ENCODE data around the gene LRRC37B.
"Not testable (repeated sequence)": the region's sequence is repeated elsewhere in the genome, so short reads cannot be mapped to it uniquely, and the experiment has no call there.

Gene LRRC37B

DNA sequence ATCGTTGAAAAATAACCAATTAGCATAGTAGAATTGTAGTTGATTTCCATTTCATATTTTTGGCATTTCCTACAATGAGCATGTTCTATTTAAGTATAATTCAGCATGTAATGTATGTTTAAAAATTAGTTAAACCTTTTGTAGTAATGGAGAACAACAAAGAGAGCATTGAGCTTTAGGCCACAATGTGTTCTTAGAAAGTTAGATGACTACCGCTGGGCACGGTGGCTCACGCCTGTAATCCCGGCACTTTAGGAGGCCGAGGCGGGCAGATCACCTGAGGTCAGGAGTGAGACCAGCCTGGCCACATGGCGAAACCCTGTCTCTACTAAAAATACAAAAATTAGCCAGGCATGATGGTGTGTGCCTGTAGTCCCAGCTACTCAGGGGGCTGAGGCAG is 93.1 kb downstream of the LRRC37B start:
- not testable (repeated sequence) for DNase-seq

DNA sequence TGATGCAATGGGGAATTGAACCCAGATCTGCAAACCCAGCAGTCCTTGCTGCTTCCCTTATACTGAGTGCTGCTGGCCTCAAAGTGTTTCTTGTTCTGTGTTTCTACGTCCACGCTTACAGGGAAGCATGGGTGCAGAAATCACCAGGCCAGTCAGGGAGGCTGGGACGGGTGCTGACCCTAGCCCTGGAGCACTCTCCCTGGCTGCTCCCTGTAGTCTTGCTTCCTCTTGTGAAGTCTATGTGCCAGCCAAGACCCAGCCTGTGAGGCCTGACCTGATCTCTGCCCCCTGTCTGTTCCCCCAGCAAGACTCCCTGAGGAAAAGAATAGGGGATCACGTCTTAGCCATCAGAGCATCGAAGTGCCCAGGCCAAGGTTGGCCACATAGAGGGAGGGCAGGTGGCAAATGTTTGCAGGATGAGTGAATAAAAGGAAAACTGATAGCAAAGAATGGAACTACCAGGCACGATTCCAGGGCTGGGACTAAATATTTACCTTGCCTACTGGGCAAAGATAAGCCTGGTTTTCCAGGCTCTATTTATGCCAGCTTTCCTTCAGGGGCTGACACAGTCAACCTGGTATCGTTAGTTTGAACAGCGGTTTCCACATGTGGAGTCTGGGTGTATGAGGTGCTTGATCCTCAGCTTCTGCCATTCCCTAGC is 93.9 kb downstream of the LRRC37B start:
- DNase-seq: no peak

DNA sequence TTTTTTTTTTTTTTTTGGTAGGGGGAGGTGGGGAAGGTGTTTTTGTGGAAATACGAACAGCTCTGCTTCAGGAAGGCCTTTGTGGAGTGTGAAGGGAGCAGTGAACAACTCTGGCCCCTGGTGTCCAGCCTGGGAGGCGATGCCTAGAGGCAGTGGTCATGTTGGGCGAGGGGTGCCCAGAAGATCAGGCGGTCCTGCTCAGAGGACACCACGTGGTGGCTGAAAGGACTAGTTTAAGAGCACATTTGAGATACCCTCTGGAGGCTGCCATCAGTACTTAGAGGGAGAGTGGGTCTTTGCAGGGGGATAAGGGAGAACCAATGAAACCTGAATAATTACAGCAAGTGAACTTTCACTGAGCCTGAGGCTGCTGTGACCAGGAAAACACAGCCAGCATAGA is 95.0 kb downstream of the LRRC37B start:
- DNase-seq: no peak

DNA sequence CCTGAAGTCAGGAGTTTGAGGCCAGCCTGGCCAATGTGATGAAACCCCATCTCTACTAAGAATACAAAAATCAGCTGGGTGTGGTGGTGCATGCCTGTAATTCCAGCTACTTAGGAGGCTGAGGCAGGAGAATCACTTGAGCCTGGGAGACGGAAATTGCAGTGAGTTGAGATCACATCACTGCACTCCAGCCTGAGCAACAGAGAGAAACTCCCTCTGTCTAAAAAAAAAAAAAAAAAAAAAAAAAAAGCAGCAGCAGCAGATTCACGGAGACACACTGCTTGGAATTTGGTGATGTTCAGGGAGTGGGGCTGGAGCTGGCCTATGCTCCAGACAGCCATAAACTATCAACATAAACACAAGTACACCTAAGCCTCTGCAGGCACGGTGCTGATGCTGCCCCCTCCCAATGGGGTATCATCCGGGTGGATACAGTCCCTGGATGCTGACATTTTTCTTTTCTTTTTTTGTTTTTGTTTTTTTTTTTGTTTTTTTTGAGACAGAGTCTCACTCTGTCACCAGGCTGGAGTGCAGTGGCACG is 95.5 kb downstream of the LRRC37B start:
- DNase-seq: no peak
